ENCODE measurements around the gene PLD6.

The PLD6 gene

DNA sequence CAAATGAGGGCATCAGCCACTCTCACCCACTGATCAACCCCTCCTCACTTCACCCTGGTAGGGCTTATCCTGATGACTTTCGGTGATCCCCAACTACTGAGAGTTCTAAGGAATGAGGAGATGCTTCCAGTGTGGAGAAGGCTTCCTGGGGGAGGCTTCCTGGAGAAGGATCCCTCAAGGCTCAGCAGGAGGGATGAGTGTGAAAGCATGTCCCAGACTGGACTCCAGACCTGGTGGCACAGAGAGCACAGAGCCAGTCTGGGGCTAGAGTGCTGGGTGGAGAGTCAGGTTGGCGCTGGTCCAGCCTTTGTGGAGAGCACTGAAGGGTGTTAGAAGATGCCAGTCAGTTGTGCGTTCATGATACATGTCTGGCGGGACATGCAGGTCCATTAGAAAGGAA is 53.7 kb downstream of the PLD6 start:
- DNase-seq = no peak

DNA sequence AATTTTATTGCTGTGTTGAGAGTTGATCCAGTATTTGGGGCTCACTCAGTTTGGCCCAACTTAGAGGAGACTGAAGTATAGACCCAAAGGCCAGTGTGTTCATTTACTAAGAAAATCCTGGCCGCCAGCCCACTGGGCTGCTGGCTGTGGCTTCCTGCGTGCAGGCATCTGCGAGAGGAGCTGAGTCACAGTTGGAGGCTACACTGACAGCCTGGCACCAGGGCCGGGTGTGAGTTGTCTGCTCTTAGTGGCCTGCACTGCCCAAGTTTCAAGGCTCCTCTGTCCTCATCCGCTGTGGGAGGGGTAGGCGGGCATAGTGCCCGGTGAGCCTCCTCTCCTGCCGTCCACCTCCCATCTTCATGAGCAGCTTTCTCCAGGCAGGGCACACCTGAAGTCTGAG is 54.2 kb downstream of the PLD6 start:
- DNase-seq = peak; percentile 52

DNA sequence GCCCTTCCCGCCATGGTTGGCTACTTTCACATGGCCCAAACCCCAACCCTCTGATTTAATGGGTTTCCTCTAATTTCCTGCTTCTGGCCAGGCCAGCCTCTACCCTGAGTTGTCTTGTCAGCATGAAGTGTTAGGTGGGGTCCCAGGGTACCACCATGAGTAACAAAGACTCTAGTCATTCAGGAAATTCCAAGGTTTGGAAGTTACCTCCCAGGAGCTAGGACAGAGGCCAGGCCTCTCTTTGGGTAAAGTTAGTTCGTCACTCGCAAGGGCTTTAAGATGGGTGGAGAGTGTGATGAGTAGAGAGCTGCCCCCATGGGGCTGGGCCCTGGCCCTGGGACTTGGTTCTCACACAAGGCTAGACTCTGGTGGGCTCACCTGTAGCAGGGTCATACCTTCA is 54.6 kb downstream of the PLD6 start:
- DNase-seq = peak; percentile 27

DNA sequence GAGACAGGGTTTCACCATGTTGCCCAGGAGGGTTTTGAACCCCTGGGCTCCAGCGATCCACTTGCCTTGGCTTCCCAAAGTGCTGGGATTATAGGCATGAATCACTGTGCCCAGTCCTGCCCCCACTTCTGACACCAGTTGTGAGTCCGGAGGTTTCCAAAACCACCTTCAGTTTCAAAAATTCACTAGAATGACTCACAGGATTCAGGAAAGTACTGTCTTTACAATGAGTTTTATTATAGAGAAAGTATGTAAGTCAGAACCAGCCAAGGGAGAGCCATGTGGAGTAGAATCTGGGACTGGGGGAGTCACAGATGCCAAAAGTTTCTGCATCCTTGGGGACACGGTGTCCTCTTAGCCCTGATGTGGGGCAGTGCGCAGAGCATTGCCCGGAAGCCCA is 55.1 kb downstream of the PLD6 start:
- peak; percentile 68 for DNase-seq

All from inflammatory macrophage treated with lipopolysaccharide for 4 hours (primary cell).